ENCODE measurements around the gene KATNAL1.

Gene KATNAL1

DNA sequence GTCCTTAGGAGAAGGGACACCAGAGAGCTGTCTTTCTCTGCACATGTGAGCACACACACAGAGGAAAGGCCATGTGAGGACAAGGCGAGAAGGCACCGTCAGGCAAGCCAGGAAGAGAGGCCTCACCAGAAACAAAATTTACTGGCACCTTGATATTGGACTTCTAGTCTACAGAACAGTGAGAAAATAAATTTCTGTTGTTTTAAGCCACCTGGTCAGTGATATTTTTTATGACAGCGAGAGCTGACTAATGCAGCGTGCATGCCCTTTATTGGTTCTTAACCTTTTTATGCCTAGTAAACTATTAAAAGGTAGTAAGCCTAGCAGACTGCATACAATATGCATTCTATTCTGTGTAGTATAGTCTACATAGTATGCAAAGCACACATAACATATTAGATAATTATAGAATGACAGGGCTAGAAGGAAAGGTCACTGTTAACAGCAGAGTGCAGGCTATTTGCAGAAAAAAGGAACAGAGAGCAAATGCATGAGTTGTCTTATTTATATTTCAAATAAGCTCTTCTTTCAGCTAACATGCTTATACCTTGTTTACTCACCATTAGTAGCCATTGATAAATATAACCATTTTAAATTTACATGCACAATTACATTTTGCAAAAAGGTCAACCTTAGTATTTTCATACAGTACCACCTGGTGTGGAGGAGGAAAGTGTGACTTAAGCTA lies 25.2 kb upstream of the KATNAL1 start:
- DNase-seq (ENCODE audit: low read depth in 3 of 3) = no peak

DNA sequence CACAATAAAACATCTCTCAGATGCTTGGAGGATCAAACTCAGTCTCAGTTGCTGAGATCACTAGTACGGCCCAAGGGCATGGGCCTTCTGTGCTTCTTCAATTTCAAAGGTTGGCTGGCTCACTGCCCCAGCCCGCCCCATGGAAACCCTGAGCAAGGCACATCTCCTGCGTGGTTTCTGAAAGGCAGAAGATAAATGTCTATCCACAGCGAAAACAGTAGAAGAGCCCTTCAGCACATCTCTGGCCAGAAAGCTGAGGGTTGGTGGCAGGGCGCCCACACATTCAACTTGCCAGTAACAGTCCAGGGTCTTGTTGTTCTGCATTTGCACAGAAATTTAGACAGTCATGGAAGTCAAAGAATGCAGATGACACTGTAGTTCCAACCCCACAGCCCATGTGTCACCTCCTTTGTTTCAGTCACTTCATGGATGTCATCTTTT lies 24.0 kb upstream of the KATNAL1 start:
- DNase-seq (ENCODE audit: low read depth in 3 of 3) = no peak

DNA sequence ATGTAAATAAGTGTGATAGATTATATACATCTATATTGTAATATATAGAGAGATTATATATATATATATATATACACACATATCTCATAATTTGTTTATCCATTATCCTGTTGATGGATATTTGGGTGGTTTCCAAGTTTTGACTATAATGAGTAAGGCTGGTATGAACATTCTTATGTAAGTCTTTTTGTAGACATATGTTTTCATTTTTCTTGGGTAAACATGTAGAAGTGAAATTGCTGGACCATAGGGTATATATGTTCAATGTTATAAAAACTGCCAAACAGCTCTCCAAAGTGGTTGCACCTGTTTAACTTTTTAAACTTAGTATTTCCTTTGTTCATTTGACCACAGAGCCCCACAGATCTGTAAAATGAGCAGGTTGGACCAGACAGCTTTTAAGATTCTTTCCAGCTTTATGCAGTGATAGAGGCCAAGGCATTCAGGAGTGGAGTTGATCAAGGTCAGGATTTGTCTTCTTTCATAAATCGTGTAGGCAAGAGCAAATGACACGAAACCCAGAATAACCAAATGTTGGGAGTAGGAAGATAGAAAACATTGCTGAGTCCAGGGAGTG lies 21.7 kb upstream of the KATNAL1 start:
- DNase-seq (ENCODE audit: low read depth in 3 of 3) = no peak

DNA sequence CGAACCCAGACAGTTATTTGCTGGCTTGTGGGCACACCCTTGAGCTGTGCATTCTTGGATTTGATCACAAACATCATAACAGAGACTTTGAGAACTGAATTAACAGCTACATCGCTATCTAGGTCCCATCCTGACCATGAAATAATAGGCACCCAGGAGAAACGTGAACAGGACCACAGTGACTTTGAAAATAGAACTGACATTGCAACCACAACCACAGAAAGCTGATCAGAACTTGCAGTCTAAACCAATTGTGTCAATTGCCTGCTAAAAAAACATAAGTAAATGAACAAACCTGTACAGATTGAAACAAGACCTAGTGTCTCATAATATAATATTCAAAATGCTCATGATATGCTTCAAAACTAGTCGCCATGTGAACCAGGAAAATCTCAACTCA lies 18.3 kb upstream of the KATNAL1 start:
- no peak for DNase-seq (ENCODE audit: low read depth in 3 of 3)

DNA sequence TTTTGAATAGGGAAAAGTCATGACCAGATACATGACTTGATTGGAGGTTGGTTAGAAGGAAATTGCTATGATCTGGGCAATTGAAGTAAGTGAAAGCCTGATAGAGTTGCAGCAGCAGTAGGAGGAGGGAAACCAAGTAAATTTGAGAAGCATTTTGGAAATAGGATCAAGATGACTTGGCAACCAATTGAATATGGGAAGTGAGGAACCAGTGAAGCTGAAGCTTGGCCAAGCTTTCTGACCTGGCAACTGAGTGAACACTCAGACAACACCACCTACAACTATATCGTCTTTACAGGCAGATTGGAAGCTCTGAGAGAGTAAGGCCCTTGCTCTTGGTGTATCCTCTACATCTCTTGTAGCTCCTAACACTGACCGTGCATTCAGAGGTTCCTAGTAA lies 16.2 kb upstream of the KATNAL1 start:
- DNase-seq (ENCODE audit: low read depth in 3 of 3) = no peak

DNA sequence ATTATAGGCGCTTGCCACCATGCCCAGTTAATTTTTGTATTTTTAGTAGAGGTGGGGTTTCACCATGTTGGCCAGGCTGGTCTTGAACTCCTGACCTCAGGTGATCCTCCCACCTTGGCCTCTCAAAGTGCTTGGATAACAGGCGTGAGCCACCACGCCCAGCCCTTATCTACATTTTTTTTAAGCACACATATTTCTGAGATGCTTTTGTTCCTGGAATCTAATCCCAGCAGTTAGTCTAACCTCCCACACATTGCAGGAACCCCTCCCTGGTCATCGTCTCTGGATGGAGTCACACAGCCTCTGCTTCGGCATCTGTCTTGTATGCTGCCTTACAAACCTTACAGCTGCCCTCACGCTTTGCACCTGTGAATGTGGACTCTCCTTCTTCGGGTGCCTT lies 15.1 kb upstream of the KATNAL1 start:
- DNase-seq (ENCODE audit: low read depth in 3 of 3) = no peak

DNA sequence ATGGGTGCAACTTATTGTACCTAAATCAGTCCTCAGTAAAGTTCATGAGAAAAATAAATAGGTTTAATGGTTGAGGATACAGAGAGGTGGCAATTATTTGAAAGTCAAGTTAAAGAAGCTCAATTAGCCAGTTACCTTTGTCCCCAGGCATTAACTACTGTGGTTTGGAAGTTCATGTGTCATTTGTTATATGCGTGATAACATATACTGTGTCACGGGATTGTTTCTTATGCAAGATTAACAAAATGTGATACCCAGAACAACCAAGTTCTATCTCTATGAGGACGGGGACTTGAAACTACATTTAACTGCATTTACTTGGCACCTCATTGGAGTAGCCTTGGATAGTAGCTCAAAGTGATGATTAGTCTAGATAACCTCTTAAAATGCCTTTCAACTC lies 13.9 kb upstream of the KATNAL1 start:
- DNase-seq (ENCODE audit: low read depth in 3 of 3) = no peak

DNA sequence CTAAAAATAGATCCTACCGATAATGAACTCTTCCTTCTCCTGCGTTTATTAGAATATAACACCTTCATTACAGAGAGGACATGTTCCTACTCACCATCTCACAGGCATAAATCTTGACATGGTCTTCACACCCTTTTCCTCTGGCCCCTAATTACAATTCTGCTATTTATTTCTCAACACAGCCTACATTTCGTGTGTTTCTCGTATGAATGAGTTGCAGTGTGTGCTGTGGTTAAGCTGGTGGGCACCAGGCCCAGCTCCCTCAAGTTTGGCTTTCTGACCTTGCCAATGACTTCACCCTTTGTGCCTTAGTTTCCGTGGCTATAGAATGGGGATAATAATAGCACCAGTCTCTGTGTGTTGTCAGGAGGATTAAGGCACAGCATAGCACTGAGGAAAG lies 12.3 kb upstream of the KATNAL1 start:
- no peak for DNase-seq (ENCODE audit: low read depth in 3 of 3)

DNA sequence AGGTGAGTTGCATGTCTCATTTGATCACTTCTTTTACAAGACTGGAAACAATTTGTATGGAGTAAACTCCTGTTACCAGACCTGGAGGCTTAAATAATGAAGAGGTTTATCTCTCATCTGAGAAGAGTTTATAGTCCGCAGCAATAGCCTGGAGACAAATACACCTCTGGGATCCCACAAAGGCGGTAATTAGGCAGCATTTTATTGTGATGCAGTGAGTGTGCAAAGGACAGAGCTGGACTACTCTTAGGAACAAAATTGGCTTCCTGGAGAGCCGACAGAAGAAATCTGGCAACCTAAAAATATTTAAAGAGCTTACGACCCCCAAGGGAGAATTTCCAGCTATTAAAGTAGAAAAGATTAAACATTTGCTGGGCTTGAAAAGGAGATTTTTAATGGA lies 11.8 kb upstream of the KATNAL1 start:
- DNase-seq (ENCODE audit: low read depth in 3 of 3) = no peak

DNA sequence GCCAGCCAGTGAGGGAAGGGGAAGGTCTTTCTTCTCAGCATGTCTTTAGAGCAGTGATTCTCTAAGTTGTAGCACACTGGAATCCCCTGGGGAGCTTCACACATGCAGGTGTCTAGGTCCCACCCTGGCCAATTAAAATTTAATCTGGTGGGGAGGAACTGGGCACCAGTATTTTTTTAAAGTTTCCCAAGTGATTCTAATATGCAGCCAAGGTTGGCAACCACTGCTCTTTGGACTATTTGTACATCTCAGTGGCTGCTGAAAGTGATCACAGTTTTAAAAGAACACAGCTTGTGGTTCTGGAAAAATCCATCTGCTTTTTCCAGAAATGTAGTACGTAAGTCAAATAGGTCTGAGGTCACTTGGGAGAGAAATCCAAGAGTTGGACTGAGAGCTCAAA lies 10.7 kb upstream of the KATNAL1 start:
- DNase-seq (ENCODE audit: low read depth in 3 of 3) = no peak

DNA sequence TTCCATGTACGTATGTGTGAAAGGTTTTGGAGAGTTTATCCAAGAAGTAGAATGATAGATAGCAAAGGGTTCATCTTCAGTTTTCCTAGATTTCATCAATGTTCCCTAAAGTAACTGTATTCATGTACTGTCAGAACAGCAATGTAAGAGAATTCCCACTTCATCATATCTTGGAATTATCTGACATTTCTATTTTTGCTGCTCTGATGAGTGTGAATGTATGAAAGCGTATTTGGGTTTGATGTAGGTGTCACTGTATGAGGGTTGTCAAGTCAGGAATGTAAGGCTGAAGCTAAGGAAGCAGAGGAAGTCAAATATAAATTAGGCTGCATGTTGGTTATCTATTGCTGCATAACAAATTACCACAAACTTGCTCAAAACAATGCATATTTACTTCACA lies 7.2 kb upstream of the KATNAL1 start:
- no peak for DNase-seq (ENCODE audit: low read depth in 3 of 3)

DNA sequence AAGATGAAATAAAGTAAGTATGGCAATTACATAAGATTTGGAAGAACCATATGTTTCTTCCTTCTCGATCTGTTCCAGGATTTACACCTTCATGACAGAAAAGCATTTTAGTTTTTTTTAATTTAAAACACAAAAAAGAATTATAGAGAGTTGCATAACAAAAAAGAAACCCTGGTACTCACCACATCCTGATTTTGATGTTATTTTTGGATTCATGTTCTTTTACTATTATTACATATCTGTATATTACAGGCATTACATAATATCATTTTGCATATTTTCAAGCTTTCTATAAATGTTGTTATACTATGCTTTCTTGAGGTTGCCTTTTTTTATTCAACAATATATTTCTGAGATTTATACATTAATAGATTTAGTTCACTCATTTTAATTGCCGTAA lies 6.7 kb upstream of the KATNAL1 start:
- DNase-seq (ENCODE audit: low read depth in 3 of 3) = no peak

DNA sequence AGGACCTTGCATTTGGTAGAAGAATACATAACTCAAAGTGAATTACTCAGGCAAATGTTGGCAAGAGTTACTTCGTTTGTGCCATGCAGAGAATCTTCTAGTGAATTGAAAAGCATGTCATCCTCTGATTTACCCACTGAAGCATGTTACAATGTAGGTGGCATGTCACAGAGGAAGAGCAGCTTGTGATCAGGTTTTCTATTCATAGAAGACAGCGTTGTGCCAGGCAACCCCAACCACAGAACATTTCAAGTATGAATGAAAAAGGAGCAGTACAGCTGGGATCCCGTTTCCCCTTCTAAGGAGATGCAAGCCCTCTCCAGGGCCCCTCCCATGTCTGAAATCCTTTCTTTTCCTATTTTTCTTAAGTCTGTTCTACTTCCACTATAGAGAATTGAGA lies 6.0 kb upstream of the KATNAL1 start:
- DNase-seq (ENCODE audit: low read depth in 3 of 3) = no peak

DNA sequence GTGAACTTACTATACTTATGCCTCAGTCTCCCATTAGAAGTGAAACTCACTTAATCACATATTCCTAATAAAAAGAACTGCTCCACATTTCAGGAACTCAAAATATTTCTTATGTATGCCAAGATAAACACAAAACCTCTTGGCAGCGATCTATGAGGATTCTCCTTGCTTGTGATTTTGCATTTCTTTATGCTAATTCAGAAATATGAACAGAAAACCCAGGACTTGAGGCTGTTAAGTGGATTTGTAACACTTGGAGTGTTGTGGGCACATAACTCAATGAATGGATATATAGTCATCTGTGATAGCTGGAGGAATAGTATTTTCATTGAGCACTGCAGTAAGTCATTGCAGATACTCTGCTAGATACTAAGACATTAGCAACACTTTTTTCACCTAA lies 5.6 kb upstream of the KATNAL1 start:
- no peak for DNase-seq (ENCODE audit: low read depth in 3 of 3)

DNA sequence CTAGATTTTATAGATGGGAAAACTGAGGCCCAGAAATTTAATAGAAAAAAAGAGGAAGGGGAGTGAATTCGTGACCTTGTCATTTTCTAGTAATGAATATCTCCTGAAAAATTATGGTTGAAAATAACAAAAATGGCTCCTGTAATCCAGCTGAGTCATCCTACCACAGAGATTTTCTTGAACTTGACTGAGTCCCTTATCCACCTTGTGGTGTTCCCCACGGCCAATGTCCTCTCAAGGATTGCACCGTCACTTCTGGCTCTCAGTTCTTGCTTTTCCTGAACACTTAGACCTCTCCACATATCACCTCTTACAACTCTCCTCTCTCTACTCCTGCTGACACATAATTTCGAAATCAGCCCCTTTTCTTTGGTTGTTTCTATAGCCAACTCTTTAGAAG lies 1.2 kb upstream of the KATNAL1 start:
- no peak for DNase-seq (ENCODE audit: low read depth in 3 of 3)

DNA sequence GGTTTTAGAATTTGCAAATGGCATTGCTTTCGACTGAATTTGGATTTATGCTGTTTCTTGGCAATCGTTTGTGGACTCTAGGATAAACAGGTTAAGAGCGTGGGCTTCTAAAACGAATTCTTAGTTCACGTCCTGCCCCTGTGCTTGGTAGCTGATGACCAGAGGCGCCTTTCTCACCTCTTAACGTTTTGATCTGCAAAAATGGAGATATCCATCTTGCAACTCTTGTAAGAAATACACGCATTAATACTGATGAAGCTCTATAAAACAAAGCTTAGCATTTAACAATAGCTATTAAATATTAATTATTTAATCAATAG lies 580 bp upstream of the KATNAL1 start:
- DNase-seq (ENCODE audit: low read depth in 3 of 3) = no peak

DNA sequence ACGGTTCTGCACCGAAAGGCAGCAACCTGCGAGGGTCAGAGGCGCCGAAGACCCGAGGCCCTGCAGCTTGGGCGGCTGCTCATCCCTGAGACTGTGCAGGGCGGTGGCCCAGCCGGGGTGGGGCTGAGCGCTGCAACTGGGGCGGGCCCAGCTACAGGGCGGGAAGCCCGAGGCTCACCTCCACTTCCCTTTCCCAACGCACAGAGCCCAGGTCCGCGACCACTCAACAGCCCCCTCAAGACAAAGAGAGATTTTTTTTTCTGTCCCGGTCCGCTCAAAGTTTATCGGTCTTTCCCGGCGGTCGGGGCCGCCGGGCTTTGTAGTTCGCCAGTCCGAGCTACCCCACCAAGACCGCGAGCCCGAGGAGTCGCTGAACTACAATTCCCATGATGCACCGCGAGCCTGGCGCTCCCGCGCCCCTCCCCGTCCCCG lies 573 bp downstream of the KATNAL1 start:
- DNase-seq (ENCODE audit: low read depth in 3 of 3) = peak; percentile 81 to 91 (median 90)

DNA sequence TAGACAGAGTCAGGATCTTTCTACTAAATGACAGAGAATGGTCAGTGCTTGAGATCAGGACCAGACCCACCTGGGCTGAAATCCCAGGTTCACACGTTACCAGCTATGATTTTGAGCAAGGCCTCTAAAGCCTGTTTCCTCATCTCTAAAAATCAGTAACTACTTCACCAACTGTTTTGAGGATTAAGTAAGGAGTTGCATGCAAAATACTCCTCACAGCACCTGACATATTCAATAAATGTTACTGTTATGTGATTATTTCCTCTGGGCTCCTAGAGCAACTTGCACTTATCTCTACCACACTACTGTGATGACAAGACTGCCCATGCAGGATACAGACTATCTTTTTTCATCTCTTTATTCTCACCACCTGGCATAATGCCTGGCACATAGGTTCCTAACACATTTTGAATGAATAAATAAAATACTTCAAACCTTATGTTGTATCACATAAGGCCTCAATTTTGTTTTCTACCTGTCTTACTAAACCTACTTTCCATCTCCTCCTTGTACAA lies 1.8 kb downstream of the KATNAL1 start:
- DNase-seq (ENCODE audit: low read depth in 3 of 3) = no peak

DNA sequence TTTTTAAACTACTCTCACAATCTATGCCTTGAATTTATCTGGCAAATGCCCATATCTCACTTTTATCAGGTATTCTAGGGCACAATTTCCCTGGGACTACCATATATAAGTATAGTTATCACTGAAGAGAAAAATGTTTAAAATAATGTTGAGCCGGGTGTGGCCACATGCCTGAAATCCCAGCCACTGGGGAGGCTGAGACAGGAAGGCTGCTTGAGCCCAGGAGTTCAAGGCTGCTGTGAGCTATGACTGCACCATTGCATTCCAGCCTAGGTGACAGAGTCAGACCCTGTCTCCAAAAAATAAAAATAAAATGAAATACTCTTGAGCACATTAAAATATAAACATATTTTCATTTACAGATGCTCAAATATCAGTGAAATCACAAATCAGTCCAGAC lies 4.1 kb downstream of the KATNAL1 start:
- no peak for DNase-seq (ENCODE audit: low read depth in 3 of 3)

DNA sequence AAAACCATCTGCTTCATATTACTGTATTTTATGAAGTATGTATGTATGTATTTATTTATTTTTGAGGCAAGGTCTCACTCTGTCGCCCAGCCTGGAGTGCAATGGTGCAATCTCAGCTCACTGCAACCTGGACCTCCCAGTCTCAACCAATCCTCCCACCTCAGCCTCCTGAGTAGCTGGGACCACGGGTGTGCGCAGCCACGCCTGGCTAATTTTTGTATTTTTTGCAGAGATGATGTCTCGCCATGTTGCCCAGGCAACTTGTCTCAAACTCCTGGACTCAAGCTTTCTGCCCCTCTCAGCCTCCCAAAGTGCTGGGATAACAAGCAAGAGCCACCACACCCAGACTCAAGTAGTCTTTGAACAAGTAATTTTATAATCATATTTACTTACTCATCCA lies 5.5 kb downstream of the KATNAL1 start:
- no peak for DNase-seq (ENCODE audit: low read depth in 3 of 3)

DNA sequence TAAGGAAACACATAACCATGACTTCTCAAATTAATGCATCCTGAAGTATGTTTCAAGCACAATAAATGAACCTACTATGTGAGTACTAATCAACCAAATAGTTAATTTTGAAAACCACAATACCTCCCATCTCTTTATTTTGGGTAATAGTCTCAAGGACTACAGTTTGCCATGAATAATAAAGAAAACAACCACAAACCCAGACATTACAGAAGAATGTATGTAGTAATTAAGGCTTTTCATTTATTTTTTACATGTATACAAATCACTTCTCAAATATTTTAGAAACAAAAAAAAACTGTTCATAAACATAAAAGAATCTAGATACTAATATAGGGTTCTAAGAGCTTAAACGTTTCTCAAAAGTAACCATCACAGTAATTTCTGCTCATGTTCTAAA lies 6.8 kb downstream of the KATNAL1 start:
- no peak for DNase-seq (ENCODE audit: low read depth in 3 of 3)

DNA sequence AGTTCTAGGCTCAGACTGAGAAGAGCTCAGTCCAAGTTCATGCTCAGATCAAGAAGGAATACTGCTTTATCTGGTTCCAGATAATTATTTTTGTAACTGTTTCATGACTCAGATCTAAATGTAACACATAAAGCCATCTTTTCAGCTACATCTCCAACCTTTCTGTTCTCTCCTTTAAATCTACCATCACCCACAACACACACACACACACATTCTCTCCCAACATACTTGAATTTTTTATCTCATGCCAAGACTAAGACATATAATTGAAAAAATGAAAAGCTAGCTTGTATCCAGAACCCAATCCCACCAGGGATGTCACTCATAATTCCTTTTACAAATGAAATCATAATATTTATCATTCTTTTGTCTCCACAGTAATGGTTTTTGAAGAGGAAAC lies 7.6 kb downstream of the KATNAL1 start:
- no peak for DNase-seq (ENCODE audit: low read depth in 3 of 3)

DNA sequence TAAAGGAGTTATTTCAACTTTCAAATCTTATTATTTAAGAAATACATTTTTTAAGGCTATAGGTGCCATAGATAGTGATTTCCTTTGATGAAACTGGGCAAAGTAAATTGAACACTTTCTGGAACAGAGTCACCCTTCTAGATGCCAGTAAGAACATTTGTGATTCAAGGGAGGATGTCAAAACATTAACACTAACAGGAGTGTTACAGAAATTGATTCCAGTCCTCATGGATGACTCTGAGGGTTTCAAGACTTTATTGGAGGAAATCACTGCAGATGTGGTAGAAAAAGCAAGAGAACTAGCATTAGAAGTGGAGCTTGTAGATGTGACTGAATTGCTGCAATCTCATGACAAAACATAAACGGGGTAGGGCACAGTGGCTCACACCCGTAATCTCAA lies 12.2 kb downstream of the KATNAL1 start:
- no peak for DNase-seq (ENCODE audit: low read depth in 3 of 3)

DNA sequence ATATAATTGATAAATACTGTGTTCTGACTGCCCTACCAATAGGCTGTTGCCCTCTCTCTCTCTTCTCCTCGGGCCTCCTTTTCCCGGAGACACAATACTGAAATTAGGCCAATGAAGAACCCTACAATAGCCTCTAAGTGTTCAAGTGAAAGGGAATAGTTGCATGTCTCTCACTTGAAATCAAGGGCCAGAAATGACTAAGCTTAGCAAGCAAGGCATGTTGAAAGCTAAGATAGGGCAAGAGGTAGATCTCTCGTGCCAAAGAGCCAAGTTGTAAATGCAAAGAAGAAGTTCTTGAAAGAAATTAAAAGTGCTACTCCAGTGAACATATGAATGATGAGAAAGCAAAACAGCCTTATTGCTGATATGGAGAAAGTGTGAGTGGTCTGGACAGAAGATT lies 13.3 kb downstream of the KATNAL1 start:
- no peak for DNase-seq (ENCODE audit: low read depth in 3 of 3)
